EL (cell line): Measurements from ENCODE around the gene DUSP22.

Source experiments
- DNase-seq: peaks from one replicate; pipeline ENCODE4 v3.0.0-alpha.2; 2016

The DUSP22 gene

DNA sequence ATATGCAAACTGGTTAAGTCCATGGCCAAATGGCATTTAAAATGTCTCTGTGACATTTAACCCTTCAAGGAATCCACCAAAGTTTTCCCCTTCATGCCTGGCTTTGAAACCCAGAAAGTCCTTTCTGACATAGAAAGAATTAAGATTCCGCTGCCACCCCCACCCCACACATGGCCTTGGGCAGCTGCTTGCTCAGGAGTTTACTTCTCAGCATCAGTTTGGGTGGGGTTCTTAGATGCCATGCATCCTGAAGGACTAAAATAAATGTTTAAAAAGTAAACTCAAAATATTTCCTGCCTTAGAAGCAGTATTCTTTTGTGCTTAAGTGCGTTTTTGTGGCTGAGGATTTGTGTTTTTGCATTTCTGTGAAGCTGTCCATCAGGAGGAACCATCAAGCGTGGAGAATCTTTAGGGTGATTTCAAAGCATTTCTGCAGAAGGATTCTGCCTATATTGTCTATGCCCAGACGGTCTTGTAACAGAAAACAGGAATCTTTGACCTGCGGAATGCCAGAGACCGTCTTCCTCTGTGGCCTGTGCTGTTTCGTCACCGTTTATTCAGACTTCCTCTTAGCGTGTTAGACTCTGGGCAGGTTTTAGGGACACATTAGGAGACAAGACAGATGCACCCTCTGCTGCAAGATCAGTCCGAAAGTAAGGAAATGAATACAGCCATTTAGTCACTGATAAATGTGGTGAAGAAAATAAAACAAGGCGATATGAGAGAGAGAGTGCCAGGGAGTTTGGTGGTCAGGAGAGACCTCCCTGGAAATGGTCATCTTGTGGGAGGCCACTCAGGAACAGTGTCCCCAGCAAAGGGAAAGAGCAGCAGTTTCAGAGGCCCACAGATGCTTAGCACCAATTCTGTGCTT, 6.2 kb downstream of the DUSP22 start:
- no peak for DNase-seq

DNA sequence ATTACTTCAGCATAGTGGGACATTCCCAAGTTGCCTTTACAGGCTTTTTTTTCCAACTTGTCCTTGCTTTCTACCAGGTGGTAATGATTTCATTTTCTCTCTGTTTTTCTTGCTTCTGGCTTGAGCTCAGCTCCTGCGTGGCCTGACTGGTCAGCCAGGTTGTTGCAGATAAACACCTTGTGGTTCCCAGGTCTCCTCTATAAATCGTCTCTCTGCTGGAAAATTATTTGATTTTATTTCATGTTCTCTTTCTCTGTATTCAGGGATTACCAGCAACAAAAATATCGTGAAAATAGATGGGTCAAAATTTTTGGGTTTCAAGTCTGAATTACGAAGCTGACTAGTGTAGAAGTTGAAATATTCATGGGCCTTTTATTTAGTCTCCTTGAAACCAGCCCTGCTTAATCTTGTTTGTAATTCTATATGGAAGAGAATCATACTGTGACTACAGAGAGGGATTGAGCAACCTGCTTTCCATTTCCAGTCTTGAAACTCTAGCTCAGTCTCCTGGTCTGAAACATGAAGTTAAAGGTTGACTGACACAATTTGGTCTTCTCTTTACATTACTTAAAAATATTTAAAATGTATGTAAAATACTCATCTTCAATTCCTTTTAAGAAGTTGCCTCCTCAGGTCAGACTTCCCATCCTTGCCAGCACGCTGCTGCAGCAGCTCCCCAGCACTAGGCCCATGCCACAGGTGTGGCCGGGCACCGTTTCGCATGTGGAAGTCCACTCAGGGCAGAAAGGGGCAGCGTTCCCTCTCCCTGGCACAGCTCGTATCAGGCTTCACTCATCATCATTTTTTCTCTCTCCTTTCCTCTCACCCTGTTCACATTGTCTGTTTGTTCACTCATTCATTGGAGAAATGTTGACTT, 7.1 kb downstream of the DUSP22 start:
- DNase-seq: no peak

DNA sequence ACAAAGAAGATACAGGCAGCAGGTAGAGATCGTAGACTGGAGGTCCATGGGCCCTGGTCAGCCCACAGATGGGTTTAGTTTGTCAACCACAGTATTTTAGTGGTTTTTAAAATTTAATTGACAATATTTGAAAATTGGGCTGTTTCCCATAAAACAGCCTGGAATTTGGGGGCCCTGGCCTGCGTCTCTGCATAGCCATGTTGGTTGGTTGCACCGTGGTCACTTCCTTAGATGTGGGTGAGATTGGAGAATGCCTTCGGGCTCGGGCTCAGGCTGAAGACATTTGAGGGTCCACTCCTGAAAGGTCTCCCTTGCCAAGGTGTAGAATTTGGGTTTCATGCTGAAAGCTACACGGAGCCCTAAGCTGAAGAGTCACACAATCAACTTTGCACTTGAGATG, 7.7 kb downstream of the DUSP22 start:
- DNase-seq: no peak

DNA sequence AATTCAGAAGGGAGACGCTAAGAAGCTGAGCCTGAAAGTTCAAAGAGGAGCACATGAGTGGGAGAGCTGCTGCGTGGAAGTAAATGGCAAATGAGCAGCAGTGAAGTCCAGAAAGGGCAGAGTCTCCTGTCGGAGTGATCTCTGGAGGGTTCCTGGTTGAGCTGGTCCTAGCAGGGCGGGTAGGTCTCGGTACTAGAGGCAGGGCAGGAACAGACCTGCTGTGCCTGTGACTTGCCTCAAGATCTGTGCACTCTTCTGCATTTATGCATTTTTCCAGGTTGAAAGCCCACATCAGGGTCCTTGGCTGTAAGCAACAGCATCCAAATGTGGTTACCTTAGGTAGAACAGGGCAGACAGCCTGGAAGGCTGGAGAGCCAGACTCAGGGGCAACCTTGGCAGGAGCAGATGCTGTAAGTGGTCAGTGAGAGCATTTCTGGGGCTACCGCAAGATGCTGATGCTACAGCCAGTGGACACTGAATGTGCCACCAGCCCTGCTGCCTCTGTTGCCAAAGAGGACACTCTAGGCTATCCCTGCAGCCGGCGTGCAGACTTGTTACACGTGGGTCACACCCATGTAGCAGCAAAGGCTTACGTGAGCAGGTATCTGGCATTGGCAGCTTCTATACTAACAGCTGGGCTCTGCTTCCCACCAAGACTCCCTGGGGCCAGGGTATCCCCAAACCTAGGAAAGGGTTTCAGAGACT, 8.4 kb downstream of the DUSP22 start:
- no peak for DNase-seq

DNA sequence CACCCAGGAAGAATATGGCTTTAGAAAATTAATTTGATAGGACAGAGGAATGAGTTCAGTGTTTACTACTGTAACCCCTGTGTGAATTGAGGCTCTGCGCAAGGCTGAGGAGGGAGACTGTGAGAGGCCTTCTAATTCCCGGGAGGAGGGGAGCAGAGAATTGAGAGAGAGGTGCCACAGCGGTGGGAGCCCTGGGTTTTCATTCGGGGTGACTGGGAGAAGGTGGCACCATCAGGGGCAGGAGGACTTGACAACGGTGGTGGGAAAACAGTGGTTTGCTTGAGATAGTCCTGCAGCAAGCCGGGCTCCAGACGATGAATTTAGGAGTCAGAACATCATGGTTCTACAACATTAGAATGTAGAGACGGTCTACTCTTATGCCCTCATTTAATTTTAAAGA, 9.2 kb downstream of the DUSP22 start:
- DNase-seq: no peak

DNA sequence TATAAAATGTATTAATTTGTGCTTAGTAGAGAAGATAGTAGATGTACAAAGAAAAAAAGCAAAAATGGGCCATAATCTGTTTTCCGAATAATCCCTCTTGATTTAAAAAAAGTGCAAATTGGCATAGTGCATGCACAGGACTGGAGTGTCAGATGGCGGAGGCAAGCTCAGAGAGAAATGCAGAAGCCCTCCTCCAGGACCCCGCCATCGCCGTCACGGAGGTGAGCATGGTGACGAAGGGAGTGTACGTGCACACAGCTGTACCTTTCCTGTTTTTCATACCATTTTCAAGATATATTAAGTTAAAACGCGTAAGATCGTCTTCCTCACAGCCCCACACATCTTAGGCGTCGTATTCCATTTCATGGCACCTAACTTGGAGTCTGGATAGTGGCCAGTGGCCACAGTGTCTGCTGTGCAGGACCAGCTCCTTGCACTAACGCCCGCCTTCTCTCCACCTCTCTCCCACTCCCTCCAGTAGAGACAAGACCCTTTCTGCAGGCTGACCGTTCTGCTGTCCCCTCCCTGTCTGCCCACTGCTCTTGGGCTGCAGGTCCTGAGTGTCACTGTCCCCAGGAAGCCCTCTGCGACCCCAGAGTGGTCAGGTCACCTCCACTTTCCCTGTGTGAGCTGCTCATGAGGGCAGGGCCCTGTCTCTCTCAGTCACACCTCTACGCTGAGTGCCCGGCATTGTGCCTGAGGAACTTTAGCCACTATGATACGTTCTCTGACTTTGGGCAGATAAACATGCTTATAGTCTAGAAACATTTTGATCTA, 9.8 kb downstream of the DUSP22 start:
- DNase-seq: no peak

DNA sequence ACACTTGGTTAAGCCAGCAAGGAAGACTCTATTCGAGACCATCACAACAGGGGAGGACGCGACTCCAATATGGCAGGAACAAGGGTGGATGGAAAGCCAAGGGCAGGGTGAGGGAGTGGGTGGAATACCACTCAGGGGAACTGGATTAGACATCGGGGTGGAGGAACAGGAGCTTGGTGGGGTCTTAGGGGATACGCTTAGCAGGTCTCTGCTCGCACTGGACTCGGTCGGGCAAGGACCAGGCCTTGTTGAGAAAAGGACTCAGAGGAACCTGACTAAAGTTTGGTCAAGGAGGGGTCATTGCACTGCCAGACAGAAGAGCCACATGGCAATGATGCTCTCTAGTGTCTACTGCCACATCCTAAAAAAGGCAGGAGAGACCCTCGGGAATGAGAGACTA, 10.5 kb downstream of the DUSP22 start:
- DNase-seq: no peak

DNA sequence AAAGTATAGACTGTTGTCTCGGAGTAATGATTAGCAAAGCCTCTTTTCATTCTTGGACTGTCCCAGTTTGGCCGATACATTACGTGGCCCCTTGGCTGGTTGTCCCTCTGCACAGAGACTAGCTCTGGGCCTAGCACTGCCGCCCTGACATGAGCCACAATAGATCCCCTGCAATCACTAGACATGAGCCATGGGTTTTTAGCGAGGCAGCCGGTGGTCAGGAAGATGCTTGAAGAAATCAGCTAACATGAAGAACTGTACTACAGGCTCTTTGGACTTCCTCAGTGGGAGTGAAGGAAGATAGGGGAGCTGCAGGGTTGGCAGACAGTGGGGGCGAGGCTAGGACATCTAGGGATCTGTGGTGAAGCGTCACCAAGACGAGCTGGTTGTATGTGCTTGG, 11.0 kb downstream of the DUSP22 start:
- no peak for DNase-seq

DNA sequence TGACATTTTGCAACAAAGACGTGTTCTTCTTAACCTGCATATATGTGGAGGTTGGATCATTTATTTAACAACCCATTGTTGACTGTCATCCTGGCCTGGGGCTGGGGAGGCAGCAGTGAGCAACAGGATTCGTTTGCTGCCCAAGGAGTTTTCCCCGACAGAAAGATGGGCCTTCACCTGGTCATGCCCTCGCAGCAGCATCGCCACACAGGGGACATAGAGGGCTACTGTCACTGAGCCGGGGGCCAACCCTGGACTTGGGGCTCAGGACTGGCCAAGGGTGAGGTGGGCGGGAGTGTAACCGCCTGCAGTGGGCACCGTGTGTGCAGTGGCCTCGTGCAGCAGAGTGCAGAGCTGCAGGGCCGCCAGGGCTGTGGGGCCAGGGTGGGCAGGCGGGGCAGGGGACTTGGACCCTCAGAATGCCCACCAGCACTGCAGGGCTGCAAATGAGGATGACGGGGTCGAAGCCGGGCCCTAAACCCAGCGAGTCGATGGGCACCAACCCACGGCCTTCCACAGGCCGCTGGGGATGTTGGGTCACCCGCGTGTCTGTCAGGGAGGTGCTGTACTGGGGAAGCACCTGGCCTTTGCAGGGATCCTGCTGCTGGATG, 11.8 kb downstream of the DUSP22 start:
- DNase-seq: no peak

DNA sequence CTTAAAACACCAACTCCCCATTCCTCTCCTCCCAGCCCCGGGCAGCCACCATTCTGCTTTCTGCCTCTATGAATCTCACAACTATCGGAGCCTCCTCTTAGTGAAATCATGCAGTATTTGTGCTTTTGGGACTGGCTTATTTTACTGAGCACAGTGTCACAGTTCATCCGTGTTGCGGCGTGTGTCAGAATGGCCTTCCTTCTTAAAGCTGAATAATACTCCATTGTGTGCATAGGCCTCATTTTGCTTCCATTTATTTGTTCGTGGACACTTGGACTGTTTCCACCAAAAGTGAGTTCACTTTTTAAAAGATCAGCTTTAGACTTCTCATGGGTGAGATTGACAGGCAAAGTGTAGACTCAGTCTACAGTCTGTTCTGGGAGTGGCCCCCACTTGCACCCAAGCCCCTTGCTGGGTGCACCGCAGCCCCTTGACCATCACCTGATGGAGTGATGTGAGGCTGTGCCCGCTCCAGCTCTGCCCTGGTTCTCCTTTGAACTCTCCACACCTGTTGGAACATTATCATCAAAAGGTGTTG, 12.6 kb downstream of the DUSP22 start:
- no peak for DNase-seq

DNA sequence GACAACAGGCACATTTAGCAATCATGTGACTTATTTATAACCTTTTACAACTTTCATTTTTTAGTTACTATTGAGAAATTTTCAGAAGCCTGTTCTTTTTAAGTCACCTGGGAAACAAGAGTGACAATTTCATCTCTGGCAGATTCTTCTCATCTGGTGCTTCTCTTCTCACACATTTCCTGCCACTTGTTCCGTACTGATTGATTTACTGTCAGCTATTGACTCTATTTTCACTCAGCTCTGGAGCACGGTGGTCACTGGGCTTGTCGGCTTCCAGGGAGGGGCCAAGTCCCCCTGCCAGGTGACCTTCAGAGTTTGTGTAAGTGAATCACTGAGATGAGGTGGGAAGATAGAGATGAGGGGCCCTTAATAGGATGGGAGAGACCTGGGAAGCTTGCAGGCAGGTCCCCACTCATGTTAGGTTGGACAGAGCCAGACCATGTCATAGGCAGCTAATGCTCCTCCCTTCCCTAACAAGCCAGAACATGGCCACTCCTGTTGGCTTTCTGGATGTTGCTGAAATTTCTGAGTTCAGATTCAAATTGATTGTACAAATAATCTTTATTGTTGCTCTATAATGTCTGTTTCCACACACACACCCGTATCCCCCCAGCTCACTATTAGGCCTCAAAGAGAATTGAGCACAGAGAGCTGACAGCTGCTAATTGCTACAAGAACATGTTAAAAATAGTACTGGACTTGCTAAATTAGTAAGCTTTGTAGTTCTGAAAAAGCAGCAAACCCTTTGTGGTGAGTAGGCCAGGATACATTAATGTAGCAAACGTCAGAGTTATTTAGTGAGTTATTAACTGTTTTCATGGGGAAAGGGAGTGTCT, 13.3 kb downstream of the DUSP22 start:
- DNase-seq: no peak

DNA sequence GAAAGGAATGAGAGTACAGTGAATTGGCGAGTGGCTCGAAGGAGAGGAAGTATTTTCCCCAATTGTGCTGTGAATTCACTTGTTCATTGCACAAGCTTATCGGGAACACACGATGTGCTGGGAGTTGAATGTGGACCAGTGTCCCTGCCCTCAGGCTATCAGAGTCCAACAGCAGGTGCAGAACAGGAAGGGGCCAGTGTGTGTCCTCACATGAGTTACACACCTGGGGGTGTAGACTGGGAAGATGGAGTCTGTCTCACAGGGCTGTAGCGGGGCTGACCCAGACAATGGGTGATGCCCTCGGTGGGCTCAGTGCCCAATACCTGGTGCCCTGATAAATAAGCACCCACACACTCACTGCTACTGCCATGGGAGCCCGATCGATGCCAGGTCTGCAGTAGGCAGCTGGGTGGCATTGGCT, 14.4 kb downstream of the DUSP22 start:
- no peak for DNase-seq

DNA sequence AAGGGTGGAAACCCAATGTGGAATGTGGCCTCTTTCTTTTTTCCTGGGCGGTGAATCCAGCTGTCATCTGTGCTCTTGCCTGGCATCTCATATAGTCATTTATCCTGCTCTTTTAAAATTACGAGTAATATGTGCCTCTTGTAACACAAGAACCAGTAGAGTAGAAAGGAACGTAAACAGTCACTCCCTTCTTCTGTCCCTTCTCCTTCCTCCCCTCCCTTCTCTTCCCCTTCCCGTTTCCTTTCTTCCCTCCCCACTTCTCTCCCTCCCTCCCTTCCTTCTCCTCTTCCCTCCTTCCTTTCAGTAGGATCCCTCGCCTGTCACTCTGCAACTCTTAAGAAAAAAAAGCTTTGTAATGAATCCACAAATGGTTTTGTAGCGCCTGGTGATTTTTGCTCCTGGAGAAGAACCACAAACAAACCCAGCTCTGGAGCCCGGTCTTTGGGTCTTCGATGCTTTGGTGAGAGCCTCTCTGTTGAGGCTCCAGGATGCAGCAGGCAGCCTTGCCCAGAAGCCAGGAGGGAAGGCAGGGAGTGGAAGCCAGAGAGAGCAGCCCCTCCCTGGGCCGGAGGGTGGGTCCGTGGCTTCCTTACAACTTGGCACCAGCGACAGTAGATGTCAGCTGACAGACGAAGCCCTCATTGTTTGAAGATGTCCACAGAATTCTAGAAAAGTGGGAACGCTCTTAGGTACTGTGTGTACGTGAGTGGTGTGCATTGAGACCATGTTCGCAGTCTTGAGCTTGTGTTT, 15.0 kb downstream of the DUSP22 start:
- DNase-seq: no peak

DNA sequence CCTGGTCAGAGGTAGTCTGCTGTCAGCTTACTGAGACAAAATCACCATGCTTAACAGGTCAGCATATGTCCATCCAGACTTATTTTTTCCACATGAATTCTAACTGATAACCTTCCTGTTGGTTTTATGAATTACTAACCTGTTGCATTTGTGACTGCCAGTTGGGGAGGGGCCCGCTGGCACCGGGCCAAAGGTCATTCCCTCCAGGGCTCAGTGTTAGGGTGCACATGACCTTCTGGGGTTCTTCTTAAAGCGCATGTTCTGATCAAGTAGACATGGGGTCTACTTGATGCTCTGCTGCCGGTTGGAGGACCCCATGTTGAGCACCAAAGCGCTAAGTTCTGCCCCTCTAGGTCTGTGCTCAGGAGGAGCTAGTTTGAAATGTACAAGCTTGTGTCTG, 15.6 kb downstream of the DUSP22 start:
- no peak for DNase-seq

DNA sequence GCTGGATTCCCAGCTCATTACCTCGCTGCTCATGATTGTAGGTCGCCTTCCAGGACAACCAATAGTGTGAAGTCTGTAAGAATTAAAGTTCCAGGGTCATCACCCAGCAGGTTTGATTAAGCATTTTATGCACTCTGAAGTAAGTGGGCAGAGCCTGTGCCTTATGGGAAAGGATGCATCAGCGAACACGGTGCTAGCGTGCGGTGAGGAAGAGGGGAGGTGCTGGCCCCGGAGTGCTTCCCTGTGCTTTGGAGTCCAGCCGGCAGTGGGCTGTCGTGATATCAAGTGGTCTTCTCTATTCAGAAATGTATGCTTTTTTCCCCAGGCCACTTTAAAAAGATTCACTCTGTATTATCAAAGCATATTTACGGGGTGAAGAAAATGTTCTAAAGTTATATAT, 16.0 kb downstream of the DUSP22 start:
- no peak for DNase-seq

DNA sequence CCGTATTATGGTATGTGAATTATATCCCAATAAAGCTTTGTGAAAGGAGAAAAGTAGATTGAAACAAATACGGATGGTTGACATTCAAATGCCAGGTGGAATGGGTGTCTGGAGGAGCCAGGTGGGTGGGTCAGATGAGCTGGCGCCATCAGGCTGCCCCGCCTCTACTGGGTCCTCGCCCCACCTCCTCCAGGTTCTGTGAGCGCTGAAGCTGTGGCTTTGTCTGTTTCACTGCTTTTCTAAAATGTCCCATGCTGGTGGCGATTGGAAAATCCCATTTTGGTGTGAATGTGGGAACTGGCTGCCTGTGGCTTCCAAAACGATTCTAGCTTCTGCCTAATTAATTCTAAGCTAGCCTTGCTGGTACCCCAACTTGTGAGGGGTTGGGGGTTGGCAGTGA, 16.5 kb downstream of the DUSP22 start:
- no peak for DNase-seq

DNA sequence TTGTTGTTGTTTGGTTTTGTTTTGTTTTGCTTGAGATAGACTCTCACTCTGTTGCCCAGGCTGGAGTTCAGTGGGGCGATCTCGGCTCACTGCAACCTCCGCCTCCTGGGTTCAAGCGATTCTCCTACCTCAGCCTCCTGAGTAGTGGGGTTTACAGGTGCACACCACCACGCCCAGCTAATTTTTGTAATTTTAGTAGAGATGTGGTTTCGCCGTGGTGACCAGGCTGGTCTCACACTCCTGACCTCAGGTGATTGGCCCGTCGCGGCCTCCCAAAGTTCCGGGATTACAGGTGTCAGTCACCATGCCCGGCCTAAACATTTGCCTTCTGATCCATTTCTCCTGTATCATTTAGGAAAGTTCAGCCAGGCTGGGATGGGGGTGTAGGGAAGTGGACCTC, 17.7 kb downstream of the DUSP22 start:
- no peak for DNase-seq

DNA sequence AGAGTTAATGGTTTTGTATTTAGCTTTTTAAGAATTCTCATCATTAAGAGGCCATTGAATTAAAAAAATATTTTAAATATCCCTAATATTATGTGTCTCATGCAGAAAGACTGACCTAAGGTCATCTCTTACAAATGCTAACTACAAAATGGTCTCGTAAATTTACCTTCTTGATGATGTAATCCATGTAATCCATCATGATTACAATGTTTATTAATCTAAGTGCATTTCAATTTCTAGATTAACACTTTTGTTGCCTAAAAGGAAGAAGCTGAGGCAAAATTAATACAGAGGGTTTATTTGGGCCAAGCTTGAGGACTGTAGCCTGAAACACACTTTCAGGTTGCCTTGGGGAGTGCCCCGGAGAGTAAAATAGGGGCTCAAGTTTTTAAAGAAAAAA, 18.4 kb downstream of the DUSP22 start:
- no peak for DNase-seq

DNA sequence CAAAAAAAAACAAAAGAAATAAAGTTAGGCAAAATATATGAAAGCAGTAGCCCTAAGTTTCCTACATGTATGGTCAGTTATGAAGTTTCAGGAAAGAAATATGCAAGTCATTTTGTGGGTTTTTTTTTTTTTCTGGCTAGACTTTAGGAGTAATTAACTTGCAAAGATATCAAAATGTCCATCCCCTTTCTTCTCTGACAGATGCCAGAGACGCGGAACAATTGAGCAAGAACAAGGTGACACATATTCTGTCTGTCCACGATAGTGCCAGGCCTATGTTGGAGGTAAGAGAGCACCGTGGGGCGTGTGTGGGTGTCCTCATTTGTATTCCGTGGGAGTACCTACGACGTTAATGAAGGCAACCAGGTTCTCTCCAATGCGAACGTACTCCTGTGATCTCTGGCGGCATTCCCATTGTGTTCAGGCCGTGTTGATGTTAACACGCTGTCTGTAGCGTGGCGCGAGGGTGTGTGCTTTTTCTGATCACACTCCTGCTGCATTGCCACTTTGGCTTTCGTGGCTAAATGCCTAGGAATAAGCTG, 19.5 kb downstream of the DUSP22 start:
- no peak for DNase-seq

DNA sequence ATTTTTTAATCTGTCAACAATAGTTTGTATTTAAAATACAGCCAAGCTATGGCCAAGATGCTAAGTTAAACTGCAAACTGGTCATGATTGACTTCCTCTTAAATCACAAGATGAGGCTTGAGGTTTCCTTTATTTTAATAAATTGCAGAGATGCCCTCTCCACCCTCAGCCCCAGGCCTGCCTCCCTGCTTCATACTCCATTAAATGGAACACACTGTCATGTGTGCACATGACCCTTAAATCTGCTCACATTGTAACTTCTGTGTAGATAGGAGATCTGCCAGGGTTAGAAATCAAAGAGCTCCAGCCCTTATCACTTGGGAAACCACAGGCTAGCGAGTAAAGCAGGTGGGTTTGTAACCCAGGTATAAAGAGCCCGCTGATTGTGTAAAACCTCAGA, 20.8 kb downstream of the DUSP22 start:
- DNase-seq: no peak
